ENCODE data around the gene PEPD.

Gene PEPD

GRCh38 chr19:33418871-33419787 lies 102.5 kb downstream of the PEPD start:
- Histone ChIP-seq H3K4me3 (replicated peaks; ENCODE audit: insufficient read depth, low read length) (no peak overlapping the region), H3K27ac (replicated peaks) (no peak overlapping the region), H3K27me3 (ENCODE audit: insufficient read depth, poor library complexity, severe bottlenecking) (no peaks in the 10 kb centered on the region)
- TF ChIP-seq REST (IDR thresholded peaks at IDR 0.05; ENCODE audit: insufficient replicate concordance, low read depth) (no peak), POLR2AphosphoS5 (IDR thresholded peaks at IDR 0.05; ENCODE audit: low read depth) (no peak)
- no peak for DNase-seq (ENCODE audit: low read depth in 1 of 2, low spot score in 1 of 2)

GRCh38 chr19:33418461-33418860 lies 103.1 kb downstream of the PEPD start:
- no peak for DNase-seq (ENCODE audit: low read depth in 1 of 2, low spot score in 1 of 2)
- no peaks in the 10 kb centered on the region for H3K27me3 ChIP-seq (ENCODE audit: insufficient read depth, poor library complexity, severe bottlenecking)
- no peak overlapping the region for H3K4me3 ChIP-seq (replicated peaks; ENCODE audit: insufficient read depth, low read length)
- TF ChIP-seq POLR2AphosphoS5 (IDR thresholded peaks at IDR 0.05; ENCODE audit: low read depth) (no peak), REST (IDR thresholded peaks at IDR 0.05; ENCODE audit: insufficient replicate concordance, low read depth) (no peak), CTCF (IDR thresholded peaks at IDR 0.05; ENCODE audit: insufficient read depth, low read length) (no peak), GABPA (IDR thresholded peaks at IDR 0.05; ENCODE audit: low read depth) (no peak), SPI1 (IDR thresholded peaks at IDR 0.05; ENCODE audit: borderline replicate concordance, low read depth) (no peak)
- no peak overlapping the region for H3K27ac ChIP-seq (replicated peaks)

- Histone ChIP-seq H3K4me3 (replicated peaks; ENCODE audit: insufficient read depth, low read length) (no peak overlapping the region), H3K27ac (replicated peaks) (no peak overlapping the region), H3K27me3 (ENCODE audit: insufficient read depth, poor library complexity, severe bottlenecking) (no peaks in the 10 kb centered on the region)
- DNase-seq (ENCODE audit: low read depth in 1 of 2, low spot score in 1 of 2) = no peak
- no peak for TF ChIP-seq GABPA (IDR thresholded peaks at IDR 0.05; ENCODE audit: low read depth)
These were observed 103.8 kb downstream of the PEPD start for GRCh38 chr19:33417751-33418150.

GRCh38 chr19:33416307-33417215 lies 105.0 kb downstream of the PEPD start:
- Histone ChIP-seq H3K27me3 (ENCODE audit: insufficient read depth, poor library complexity, severe bottlenecking) (no peaks in the 10 kb centered on the region), H3K4me3 (replicated peaks; ENCODE audit: insufficient read depth, low read length) (no peak overlapping the region), H3K27ac (replicated peaks) (no peak overlapping the region)
- TF ChIP-seq SPI1 (IDR thresholded peaks at IDR 0.05; ENCODE audit: borderline replicate concordance, low read depth) = no peak
- no peak for TF ChIP-seq GABPA (IDR thresholded peaks at IDR 0.05; ENCODE audit: low read depth)
- peak; percentile 86 for TF ChIP-seq CTCF (IDR thresholded peaks at IDR 0.05; ENCODE audit: insufficient read depth, low read length)
- no peak for TF ChIP-seq REST (IDR thresholded peaks at IDR 0.05; ENCODE audit: insufficient replicate concordance, low read depth)
- no peak for TF ChIP-seq POLR2AphosphoS5 (IDR thresholded peaks at IDR 0.05; ENCODE audit: low read depth)
- DNase-seq (ENCODE audit: low read depth in 1 of 2, low spot score in 1 of 2) = peak; percentile 41 to 77

Data from HL-60 (cell line).